NCI-H1048 (cell line): ENCODE results near the gene LRATD1.

Experiments
- DNase-seq: peaks from one replicate; lab custom pipeline; 2025; lab: John Stamatoyannopoulos, UW

LRATD1 gene

DNA sequence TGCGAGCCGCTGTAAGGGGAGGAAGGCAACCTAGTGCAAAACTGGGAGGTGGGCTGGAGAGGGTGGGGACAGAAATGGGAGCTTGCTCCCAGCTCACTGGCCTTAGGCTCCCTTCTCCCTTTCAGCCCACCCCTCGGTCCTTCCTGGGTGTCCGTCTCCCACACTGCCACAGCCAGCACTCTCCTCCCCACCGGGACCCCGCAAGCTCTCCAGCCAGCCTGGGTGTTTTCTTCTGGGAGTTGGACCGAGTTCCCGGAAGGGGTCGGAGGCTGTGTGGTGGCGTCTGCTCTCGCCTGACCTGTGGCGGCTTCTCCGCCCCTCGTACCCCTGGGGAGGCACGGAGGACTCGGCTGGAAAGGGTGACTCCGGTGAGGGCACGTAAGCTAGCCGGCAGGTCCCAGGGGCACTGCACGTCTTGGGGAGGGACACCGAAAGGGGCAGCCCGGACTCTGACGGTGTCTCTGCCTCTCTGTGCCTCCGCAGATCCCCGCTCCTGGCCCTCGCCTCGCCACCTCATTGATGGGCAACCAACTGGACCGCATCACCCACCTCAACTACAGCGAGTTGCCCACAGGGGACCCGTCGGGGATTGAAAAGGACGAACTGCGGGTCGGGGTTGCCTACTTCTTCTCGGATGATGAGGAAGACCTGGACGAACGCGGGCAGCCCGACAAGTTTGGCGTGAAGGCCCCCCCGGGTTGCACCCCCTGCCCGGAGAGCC, 1.1 kb downstream of the LRATD1 start:
- no peak for DNase-seq

DNA sequence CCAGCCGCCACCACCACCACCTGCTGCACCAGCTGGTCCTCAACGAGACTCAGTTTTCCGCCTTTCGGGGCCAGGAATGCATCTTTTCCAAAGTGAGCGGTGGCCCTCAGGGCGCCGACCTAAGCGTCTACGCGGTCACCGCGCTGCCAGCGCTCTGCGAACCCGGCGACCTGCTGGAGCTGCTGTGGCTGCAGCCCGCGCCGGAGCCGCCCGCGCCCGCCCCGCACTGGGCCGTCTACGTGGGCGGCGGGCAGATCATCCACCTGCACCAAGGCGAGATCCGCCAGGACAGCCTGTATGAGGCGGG, 1.6 kb downstream of the LRATD1 start:
- DNase-seq: no peak

DNA sequence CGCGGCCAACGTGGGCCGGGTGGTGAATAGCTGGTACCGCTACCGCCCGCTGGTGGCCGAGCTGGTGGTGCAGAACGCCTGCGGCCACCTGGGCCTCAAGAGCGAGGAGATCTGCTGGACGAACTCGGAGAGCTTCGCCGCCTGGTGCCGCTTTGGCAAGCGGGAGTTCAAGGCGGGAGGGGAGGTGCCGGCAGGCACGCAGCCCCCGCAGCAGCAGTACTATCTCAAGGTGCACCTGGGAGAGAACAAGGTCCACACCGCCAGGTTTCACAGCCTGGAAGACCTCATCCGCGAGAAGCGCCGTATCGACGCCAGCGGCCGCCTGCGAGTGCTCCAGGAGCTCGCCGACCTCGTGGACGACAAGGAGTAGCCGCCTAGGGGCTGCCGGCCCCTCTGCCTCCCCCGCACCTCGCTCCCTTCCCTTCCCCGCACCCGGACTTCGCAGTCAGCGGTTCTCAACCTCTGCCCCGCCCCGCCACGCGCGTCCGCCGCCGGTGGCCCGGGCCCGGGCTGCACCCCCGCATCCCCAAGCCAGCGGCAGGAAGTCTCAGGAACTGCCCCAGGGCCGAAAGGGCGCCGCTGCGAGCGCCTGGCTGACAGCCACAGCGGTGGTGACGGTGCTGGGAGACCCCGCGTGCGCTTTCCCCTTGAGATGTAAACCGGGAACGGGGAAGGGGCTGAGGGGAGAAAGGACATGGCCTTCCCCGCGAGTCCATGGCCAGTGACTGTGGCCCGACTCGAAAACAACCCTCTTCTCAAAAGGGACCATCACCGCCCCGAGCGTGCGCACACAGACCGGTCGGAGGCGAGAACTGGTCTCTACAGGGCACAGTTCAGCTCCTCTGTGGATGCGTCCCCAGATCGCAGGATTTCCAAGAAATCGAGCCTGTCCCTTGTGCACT, 2.2 kb downstream of the LRATD1 start:
- no peak for DNase-seq

DNA sequence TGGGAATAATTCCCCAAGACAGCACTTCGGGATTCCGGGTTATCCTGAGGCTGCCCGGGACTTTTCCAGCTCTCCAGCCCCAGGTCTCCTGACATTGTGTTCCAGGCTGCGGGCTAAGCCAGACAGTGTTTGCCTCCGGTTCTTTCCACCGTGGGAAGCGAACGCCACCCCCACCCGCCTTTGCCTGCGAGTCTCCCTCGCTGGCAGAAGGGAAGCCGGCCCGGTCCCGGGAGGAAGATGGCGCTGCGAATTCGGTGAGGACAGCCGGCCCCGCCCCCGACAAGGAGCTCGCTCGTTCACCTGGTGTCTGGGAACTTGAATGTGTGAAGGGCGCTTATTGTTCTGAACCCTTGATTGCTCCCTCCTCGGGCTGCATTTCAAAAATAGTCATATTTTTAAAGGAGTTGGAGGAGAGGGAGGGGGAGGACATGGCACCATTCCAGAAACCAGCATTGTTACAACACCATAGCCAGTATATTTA, 2.9 kb downstream of the LRATD1 start:
- DNase-seq: no peak

DNA sequence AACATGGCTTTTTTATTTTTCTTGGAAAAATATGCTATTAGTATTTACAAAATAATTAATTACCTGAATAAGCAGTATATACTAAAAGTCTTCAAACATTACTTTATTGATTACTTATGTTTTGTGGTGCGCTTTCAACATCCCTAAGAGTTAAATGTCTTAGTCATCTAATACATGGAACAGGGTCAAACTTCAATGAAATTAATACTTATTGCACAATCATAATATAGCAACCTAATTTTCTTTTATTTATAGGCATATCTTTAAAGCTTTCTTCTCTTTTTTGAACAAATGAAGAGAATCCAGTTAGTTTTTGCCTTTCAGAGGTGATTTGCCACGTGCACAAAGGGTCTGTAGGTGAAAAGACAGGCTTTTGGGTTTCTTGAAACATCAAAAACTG, 6.0 kb downstream of the LRATD1 start:
- DNase-seq: no peak

DNA sequence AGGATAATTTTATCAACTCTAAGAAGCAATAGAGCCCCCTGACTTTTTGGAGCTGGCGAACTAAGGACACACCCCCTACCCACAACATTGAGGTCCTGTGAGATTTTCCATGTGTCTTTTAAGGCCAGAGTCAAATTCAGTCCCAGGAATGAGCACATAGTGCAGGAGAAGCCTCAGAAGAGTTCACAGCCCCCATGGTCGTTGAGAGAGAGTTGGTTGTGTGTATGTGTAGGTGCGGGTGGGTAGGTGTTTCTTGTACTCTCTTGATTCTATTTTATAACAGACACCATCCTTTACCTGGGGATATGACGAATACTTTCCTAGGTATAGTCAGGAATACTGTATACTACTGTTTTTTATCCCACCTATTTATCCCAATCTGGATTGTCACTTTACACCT, 8.6 kb downstream of the LRATD1 start:
- no peak for DNase-seq

DNA sequence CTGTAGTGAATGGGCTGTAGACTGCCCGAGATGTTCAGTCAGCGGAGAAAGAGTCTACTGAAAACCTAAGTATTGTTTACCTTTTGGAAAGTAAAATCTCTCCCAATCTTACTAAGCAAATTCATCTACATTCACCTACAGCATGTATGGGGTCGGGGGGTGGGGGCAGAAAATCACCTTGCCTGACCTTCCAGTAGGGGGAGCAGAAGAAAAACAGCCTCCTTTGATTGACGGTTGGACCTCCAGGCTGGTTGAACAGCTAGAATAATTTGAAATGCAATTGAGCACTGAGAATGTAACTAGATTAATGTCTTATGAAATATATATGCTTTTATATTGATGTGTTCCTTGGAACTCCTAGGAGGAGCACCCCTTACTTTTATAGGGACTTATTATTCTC, 10.0 kb downstream of the LRATD1 start:
- DNase-seq: no peak

DNA sequence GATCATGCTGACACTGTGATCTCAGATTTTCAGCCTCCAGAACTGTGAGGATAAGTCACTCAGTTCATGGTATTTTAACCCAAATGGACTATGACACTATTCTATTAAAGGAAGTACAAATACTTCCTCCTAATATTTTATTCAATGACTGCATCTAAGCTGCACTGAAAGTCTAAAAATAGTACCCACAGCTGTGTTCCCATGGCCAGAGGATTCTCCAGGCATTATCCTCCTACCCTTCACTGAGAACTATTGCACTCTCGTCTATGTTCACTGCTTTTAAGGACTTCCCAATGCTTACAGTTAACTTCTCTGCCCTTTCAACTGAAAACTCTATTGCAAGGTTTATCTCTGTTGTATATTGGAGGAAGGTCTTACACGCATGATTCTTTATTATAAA, 15.2 kb downstream of the LRATD1 start:
- DNase-seq: no peak

DNA sequence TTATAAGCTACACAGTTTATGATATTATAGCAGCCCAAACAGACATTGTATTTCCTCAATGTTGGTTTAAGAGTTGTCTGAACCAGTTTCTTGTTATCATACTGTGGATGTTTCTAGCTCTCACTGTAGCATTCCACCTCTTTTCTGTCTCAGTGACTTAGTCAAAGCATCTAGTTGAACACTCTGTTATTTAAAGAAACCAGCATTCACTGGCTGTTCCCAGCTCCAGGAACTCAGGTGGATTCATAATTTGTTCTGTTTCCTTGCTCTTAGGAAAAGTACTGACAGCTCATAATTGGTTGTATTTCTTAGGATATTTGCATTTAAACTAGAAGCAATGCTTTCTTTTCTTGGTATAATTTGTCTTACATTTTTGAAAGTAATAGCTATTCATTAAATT, 17.5 kb downstream of the LRATD1 start:
- DNase-seq: no peak

DNA sequence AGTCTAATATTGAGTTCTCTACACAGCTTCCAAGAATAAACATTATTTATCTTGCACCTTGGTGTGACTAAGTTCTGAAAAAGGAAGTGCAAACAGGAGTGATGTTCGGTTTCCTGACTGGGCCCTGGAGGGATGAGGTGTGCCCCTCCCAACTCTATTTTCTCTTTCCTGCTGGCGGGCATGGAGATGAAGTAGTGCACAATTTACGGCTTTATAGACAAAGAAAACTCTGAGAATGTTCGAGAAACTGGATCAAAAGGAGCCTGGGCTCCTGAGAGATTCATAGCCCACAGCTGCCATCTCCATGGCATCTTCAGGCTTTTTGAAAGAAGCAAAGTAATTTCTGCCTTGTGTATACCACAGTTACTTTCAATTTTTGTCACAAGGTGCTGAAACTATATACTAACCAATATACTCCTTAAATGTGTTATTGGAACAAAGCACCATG, 22.3 kb downstream of the LRATD1 start:
- DNase-seq: no peak

DNA sequence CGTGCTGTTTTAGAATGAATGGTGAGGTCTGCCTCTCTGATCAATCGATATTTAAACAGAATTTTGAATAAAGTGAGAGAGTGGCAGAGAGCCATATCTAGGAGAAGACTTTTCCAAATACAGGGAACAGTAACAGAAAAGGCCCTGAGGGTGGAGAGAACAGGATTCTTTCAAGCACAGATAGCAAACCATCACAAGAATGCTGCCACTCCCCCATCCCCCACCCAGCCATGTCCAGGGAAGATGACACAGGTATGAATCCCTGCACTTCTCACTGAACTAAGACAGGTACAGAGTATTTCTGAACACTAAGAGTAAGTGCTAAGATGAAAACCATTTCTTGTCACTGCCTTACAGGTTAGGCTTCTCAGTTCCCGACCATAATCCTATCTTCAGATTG, 23.6 kb downstream of the LRATD1 start:
- no peak for DNase-seq

DNA sequence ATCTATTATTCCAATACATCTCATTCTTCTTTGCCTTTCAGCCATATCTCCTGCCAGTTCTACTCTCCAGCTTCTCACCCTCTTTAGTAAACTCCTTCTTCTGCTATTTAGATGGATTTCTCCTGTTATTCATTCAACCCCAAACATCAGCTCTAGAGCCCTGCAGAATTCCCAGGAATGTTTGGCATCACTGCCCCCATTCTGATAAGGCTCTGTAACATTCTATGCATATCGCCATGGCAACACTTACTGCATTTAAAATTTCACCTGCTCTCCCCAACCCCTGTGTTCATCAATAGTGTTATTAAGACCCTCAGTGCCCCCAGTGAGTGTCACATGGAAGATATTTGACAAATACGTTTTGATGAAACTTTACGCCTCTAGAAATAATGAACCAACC, 28.6 kb downstream of the LRATD1 start:
- no peak for DNase-seq

DNA sequence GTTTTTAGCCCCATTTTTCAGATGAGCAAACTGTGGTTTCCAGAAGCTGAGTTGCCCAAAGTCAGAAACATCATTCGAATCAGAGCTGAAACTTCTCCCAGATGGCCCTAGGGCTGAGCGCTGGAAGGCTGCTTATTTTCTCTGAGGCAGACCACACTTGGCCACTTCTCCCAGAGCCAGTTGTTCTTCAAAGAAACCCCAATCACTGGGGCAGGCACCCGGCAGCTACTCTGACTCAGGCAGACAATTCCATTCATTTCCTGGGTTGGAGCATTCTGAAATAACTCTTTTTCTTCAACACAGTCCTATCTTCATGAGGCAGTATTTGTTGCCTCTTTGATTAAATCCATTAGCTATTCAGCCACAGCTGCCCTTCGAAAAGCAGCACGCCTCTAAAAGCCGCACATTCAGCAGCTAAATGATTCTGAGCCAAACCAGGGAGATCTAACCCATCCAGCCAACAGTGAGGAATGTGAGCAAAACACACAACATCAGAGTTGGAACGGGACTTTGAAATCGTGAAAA, 40.9 kb downstream of the LRATD1 start:
- DNase-seq: no peak

DNA sequence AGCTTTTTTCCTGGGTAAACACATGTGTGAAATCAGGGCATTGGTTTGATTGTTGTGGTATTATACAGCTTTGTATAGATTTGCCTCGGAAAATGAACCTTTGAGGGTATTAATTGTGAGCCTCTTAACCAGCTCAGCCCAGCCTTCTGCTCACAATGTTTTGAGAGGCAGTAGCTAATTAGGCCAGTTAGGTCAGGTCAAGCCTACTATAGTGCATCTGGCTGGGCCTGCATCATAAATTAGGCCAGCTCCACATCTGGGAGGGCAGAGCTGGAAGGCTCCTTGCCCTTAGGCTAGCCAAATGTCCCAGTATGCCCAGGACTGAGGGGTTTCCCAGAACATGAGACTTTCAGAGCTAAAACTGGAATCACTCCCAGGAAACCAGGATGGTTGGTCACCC, 43.0 kb downstream of the LRATD1 start:
- DNase-seq: no peak

DNA sequence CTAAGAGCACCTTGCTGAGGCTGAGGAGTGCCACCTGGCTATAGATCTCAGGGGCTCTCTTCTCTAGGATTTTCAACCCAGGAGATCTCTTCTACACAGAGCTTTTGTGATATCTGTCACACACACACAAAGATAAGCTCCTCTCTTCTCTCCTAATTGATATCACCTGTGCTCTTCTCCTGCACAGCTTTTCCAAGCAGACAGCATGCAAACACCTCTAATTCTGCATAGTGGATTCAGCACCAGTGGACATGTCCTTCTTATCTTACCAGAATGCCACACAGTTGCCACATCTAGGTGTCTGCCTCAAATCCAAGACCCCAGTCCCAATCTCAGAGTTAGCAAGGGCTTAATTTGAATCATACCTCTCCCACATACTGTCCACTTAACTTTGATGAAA, 43.9 kb downstream of the LRATD1 start:
- DNase-seq: no peak

DNA sequence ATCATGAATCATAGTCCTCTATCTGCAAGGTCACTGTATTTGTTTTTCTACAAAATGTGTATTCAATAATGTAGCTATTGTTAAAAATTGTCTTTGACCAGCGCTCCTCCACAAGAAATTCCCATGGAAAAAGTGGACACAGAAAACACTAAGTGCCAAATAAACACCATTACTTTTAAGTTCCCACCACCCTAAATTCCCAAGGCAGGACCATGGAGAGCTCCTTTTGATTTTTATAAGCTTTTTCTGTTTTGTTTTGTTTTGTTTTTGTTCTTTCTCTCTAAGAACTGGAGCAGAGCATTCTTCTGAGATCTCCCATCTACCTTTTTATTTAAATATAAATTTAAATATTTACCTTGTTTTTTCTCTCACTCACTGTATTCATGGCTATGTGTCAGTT, 44.5 kb downstream of the LRATD1 start:
- DNase-seq: no peak

DNA sequence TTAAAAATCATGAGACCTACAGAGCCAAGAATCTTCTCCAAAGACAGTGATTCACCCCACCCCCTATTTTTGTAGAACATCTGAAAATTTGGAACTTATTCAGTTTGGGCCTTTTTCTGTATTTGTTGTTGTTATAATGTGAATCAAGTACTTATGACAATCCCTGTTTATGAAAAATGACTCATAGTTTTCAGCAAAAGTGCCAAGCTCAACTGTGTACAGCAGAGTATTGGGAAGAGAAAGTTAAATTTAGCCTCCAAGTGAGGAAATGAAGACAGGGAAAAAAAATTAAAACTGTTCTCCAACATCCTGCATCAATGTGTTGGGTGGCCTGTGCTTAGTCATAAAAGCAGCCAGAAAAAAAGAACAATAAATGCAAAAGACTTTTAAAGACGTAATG, 46.2 kb downstream of the LRATD1 start:
- DNase-seq: no peak

DNA sequence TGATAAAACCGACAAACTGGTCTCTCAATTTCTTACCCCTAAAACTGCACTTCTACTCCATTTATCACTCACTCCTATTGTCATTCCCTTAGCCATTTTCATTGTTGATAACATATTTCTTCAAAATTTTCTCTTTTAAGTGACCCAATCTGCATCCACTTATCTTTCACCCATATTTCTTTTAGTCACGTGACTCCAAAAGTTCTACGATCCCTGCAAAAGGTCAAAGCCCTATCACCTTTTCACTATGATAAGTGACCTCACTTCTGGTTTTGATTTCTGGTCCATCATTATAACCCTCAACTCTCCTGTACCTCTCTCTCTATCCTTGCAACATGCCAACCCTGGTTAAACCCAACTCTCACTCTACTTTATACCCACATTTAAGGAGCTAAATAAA, 49.1 kb downstream of the LRATD1 start:
- DNase-seq: no peak
